ENCODE measurements around the gene RXFP4.

RXFP4 gene

GRCh38 chr1:155931332-155932038, 10.0 kb upstream of the RXFP4 start:
- no peak for DNase-seq (ENCODE audit: low read depth)

GRCh38 chr1:155932081-155932480, 9.4 kb upstream of the RXFP4 start:
- DNase-seq (ENCODE audit: low read depth), result no peak

DNA sequence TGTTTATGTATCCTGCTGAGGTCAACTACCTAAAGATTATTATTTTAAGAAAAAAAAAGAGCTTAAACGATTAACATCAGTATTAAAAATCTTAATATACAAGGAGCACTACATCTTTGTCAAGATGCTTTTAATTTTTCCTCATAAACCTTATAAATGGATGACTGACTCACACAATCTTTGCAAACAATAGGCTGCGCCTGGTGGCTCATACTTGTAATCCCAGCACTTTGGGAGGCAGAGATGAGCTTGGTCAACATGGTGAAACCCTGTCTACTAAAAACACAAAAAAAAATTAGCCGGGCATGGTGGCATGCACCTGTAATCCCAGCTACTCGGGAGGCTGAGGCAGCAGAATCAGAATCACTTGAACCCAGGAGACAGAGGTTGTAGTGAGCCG, 9.0 kb upstream of the RXFP4 start:
- no peak for DNase-seq (ENCODE audit: low read depth)

GRCh38 chr1:155933591-155934096, 7.8 kb upstream of the RXFP4 start:
- no peak for DNase-seq (ENCODE audit: low read depth)

DNA sequence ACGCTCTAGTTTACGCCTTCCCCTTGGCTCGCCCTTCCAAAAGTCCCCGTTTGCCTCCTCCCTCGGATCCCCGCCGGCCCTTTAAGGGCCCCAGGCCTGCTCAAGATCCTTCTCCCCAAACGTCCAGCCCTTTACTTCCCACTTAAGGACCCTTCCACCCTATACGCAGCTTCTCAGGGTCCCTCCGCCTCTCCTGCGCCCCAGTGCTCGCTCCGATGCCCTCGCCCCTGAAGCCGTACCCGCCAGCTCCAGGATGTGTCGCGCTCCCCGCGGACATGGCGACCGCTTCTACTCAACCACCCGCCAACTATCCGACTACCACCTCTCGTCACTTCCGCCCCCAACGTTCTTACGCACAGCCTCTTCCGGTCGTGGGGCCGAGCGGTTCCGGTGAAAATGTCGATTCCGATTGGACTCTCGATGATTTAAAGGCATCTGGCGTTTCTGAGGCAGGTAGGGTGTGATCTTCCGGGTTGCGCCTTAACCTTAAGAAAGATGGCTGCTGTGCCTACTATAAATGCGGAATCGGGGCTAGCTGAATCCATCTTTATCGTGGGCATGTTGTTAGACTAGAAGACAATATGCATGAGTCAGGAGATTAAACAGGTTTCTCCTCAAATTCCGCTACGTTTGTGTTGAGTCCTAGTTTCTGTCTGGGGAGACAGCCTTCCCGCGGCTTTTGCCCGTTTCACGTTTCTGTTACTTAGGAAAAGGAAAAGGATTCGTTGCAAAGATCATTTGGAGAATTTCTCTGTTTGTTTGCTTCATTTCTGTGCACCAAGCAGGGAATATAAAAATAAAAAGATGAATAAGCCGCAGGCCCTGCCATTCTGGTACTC, 7.1 kb upstream of the RXFP4 start, which contains the start of gene KHDC4:
Gene KHDC4 (minus strand): TSS at position 317 of the 839 bp plus-strand sequence. CDS start 40 bp downstream, at position 277.
- peak; percentile 94 for DNase-seq (ENCODE audit: low read depth)

GRCh38 chr1:155934936-155935590, 6.4 kb upstream of the RXFP4 start:
- no peak for DNase-seq (ENCODE audit: low read depth)

DNA sequence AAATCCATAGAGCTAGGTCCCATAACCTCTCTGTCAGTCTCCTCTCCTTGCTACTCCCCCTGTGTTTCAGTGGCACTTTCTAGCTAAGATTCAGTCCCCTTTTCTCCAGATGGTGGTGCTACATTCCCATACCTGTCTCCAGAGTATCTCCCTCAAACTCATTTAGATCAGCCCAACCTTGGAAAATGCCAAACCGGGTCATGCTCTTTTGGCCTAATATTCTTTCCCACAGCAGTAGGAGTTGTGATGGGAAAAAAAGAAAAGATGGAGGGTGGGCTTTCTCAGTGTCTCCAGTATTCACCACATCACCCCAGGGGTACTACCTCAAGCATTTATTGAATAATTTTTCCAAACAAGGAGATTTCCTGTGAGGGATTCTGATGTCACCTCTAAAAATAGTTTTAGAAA, 3.2 kb upstream of the RXFP4 start:
- DNase-seq (ENCODE audit: low read depth), result no peak

GRCh38 chr1:155940482-155940992, 901 bp upstream of the RXFP4 start:
- DNase-seq (ENCODE audit: low read depth), result no peak

DNA sequence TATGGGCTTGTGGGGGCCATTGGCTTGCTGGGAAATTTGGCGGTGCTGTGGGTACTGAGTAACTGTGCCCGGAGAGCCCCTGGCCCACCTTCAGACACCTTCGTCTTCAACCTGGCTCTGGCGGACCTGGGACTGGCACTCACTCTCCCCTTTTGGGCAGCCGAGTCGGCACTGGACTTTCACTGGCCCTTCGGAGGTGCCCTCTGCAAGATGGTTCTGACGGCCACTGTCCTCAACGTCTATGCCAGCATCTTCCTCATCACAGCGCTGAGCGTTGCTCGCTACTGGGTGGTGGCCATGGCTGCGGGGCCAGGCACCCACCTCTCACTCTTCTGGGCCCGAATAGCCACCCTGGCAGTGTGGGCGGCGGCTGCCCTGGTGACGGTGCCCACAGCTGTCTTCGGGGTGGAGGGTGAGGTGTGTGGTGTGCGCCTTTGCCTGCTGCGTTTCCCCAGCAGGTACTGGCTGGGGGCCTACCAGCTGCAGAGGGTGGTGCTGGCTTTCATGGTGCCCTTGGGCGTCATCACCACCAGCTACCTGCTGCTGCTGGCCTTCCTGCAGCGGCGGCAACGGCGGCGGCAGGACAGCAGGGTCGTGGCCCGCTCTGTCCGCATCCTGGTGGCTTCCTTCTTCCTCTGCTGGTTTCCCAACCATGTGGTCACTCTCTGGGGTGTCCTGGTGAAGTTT, 550 bp downstream of the RXFP4 start:
- DNase-seq (ENCODE audit: low read depth), result no peak

DNA sequence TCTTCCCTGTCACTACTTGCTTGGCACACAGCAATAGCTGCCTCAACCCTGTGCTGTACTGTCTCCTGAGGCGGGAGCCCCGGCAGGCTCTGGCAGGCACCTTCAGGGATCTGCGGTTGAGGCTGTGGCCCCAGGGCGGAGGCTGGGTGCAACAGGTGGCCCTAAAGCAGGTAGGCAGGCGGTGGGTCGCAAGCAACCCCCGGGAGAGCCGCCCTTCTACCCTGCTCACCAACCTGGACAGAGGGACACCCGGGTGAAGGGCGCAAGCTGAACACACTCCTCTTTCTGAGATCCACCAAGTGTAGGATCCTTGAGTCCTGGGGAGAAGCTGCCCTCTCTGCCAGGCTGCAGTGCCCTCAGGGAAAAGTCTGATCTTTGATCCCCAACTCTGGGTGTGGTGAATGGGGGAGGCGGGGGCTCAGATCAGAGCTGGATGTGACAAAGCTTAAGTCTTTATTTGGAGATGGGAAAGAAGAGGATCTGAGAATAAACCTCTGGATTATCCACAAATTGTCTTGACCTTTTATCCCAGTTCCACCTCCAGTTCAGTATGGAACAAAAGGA, 1.2 kb downstream of the RXFP4 start:
- DNase-seq (ENCODE audit: low read depth), result no peak

DNA sequence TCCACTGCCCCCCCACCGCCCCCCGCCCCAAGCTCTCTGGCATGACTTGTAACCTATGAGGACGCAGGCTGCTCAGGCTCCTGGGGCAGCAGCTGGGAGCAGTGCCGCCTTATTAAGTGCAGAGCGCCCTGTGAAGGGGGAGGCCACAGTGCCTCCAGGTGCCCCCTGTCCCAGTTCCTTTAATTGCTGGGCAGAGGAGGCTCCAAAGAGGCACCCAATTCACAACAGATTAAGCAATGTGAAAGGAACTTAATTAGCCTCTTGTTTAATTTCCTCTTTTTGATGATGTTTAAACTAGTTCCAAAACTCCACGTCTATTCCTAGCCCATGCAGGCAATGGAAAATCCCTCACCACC, 3.0 kb downstream of the RXFP4 start:
- DNase-seq (ENCODE audit: low read depth), result no peak

DNA sequence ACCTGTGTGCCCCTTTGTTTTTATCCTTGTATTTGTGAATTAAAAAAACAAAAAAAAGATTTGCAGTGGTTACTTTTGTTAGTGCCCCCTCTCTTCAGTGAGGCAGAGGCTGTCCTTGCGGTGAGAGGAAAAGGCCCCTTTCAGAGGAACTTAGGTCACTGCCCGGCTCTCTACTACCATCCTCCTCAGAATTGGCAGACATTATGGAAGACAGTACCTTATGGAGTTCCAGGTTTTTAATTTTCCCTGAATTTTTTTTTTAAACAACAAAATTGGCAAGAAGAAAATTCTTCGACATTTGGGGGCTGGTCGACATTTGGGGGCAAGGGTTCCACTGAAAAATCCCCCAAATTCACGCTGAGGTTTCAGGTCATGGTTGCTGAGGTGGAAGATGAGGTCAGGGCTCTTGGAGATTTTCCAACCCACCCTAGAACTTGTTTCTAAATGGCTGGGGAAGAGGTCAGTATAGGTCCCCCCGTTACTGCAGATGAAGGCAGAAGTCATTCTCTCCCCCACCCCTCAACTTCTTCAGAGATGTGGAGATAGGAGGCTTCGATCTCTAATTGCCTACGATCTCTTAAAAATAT, 5.3 kb downstream of the RXFP4 start:
- no peak for DNase-seq (ENCODE audit: low read depth)

DNA sequence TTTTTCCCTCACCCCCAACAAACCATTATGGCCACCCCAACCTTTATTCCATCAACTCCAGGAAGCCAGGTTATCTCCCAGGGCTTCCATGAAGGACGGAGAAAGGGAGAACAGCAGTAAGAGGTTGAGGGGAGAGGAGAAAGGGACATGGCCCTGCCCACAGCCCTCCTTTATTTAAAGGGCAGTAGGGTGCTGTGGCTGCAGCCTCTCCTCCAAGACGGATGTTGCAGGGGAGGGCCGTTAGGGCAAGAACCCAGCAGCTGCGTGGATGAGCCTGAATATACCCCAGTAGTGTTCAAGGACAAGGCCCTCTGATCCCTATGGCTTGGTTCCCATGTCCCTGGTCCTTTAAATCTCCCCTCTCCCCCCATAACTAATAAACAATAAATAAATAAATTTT, 5.9 kb downstream of the RXFP4 start:
- no peak for DNase-seq (ENCODE audit: low read depth)

- no peak for DNase-seq (ENCODE audit: low read depth)
Measured at GRCh38 chr1:155947741-155948140, 6.3 kb downstream of the RXFP4 start.

DNA sequence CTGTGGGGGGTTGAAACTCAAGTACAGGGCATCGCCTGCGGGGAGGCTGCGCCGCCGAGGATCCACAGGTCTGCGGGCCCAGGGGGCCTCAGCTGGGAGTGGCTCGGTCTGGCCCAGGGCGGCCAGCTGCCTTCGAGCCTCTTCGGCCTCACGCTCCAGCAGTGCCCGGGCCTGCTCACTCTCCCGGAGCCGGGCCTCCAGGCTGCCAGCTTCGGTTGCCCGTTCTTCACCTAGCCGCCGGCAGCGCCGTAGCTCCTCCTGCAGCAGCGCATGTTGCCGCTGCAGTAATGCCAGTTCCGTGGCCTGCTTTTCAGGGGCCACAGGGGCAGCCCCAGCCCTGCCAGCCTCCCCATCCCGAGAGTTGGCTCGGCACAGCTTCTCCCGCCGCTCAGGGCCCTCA, 9.4 kb downstream of the RXFP4 start:
- no peak for DNase-seq (ENCODE audit: low read depth)

DNA sequence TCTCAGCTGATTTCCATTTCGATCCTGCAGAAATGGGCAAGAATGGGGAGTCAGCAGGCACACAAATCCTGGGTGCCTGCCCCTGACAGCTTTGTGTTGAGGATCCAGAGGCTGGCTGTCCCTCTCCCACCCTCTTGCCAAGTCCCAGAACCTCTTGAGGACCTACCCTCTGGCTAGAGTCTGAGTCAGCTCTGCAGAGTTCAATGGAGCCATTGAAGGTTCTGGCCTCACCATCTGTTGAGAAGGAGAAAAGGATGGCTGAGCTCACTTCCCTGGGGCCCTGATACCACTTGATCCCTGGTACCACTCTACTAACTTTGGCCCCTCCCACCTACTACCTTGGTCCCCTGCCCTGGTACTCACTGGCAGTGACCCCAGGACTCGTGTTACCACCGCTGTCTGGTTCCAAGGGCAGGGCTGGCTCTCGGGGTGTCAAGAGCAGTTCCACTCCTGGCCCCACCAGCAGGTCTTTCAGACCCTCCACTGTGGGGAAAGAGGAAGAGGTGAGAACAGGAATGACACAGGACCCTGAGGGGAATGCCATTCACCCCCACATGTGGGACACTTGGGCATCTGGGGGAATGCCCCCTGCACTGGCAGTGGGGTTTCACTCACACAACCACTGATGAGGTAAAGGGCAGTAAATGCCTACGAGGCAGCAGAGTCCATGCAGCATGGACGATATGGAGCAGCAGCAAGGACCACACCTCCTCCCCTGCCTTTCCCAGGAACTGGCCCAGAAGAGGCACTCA, 10.5 kb downstream of the RXFP4 start:
- DNase-seq (ENCODE audit: low read depth), result no peak

DNA sequence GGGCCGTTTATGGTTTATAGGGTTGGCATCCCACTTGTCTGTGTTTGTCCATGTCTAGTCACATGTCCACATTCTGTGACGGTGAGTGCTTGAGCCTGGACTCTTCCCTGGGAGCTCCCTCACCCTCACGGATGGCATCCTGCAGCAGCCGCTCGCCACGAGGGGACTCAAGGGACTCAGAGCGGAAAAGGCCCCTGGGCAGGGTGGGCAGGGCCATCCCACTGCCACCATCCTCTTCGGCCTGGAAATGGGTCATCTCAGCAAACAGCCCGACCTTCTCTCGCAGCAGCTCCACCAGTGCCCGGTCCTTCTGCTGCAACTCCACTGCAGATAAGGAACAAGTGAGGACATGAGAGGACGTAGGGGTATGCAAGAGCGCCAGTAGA, 11.1 kb downstream of the RXFP4 start:
- DNase-seq (ENCODE audit: low read depth), result no peak

DNA sequence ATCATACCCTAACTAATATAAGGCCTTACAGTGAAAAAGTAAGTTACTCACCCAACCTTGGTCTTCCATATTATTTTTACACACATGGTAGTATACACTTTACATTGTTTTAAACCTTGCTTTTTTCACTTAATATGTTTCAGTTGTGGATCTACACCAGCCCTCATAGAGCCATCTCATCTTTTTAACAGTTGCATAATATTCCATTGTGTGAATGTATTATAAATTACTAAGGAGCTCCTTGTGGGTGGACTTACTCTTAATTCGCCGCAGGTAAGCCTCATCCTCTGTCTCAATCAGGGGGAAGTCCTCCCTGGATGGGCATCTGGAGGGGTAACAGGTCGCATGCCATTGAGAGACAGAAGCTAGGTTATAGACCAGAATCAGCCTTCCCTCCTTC, 13.2 kb downstream of the RXFP4 start:
- DNase-seq (ENCODE audit: low read depth), result no peak

DNA sequence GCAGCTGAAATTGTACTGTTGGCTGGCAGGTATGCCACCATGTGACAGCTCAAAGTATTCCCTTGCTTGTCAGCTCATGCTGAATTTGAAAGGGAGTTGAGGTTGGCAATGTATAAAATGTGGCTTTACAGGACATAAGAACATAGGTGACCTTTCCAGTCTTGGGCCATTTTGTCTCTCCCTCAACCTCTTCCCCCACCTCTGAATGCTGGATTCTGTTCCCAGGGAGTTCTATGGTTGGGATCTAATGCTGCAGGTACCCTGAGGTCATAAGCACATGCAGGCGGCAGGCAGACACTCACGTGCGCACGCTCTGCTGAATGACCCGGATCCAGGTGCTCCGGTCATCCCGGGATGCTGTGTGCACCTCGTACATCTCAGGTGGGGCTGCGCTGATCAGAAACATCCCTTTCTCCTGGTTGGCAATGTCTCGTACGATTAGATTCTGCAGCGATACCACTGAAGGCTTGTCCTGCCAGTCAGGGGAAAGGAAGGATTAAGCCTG, 16.0 kb downstream of the RXFP4 start:
- no peak for DNase-seq (ENCODE audit: low read depth)

- no peak for DNase-seq (ENCODE audit: low read depth)
Measured at GRCh38 chr1:155960081-155960745, 18.8 kb downstream of the RXFP4 start.

All from T-helper 22 cell (primary cell).